Fibroblast of villous mesenchyme (primary cell): ENCODE results near the gene METTL6. TPM values are rescaled to one million over a fixed set of nuclear protein-coding genes. Genes with fewer than 3 reads are reported as not detected.
"Not testable (repeated sequence)": the region's sequence is repeated elsewhere in the genome, so short reads cannot be mapped to it uniquely, and the experiment has no call there.

ENCODE experiments used
- DNase-seq: peaks from one replicate; pipeline ENCODE4 v3.0.0-alpha.2; 2010; ENCODE audit warnings: low read depth
- H3K4me3 ChIP-seq: 2 replicates; pipeline ENCODE4 v1.5.1; 2011; ENCODE audit warnings: low read depth, mild to moderate bottlenecking, low read length
- CTCF ChIP-seq: IDR thresholded peaks from 2 replicates; pipeline ENCODE4 v1.5.1; 2012; ENCODE audit warnings: low read depth, mild to moderate bottlenecking, low read length; ENCODE audit not compliant: insufficient read depth
- total RNA-seq: library from RNA; depleted of rRNA; stranded (reverse); fragments of >200 nt; gene quantifications from 2 replicates; pipeline ENCODE4 v1.2.3, GENCODE V29; 2012

METTL6 gene
- total RNA-seq, 1 donor: 46.2 TPM

GRCh38 chr3:15467227-15468181, 40.2 kb upstream of the METTL6 start:
- no peak overlapping the region for H3K4me3 ChIP-seq
- no peak for DNase-seq
- TF ChIP-seq CTCF: no peak

- no peak overlapping the region for H3K4me3 ChIP-seq
- TF ChIP-seq CTCF: no peak
- DNase-seq: no peak
Observed at GRCh38 chr3:15465876-15466585, 38.7 kb upstream of the METTL6 start.

DNA sequence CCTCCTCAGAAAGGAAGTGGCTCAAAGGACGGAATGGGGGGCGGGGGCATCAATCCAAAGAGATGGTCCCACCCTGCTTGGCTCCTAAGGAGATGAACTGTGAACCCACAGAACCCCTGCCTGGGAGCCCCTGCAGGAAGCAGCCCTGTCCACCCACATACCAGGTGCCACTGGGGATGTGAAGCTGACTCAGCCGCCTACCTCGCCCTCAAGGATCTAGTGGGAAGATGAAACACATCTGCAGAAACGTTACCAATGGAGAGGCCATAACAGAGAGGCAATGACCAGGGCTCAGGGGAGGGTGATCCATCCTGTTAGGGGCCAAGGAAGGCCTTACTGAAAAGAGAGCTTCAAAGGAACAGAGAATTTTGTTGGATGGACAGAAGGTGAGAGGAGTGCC, 35.1 kb upstream of the METTL6 start:
- DNase-seq: no peak
- no peak overlapping the region for H3K4me3 ChIP-seq
- no peak for TF ChIP-seq CTCF

DNA sequence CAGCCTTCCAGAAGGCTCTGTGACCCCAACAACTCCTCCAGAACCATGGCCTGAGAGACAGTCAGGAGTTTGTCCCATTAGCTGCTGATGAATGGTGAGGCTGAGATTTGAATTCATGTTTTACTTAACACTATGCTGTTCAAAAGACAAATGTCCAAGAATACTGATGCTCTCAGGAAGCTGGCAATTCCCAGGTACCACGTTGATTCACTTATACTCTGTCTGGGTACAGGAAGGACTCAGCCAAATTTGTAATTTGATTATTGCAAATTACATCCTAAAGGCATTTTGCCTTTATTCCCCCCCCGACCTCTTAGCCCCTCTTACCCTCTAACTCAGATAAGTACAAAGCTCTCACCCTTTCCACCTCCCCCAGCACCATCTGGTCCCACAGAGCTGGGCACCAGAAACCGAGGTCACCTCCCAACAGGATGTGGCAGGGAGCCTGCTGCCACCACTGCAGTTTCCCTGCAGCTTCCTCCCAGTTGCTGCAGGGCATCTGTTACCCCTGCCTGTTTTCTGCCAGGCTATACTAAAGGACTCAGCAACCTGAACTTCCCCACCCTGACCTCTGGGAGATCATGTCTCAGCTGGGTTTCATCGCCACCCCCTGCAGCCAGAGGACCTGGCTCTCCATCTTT, 33.7 kb upstream of the METTL6 start:
- TF ChIP-seq CTCF: no peak
- DNase-seq: no peak
- H3K4me3 ChIP-seq: no peak overlapping the region

GRCh38 chr3:15458212-15458780, 31.0 kb upstream of the METTL6 start:
- no peak overlapping the region for H3K4me3 ChIP-seq
- no peak for DNase-seq
- no peak for TF ChIP-seq CTCF

DNA sequence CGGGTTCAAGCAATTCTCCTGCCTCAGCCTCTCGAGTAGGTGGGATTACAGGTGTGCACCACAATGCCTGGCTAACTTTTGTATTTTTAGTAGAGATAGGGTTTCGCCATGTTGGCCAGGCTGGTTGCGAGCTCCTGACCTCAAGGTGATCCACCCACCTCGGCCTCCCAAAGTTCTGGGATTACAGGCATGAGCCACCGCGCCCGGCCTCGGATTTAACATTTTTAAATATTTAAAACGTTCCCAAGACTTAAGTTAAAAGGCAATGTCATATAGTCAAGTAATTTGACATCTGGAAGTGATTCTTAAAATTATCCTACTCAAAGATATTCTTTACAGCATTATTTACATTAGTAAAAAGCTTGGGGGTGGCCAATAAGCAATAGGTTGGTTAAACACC, 29.6 kb upstream of the METTL6 start:
- not testable (repeated sequence) for H3K4me3 ChIP-seq, DNase-seq

GRCh38 chr3:15456321-15456720, 29.0 kb upstream of the METTL6 start:
- no peak for DNase-seq
- no peak for TF ChIP-seq CTCF

More at GRCh38 chr3:15456321-15456720, 29.0 kb upstream of the METTL6 start:
- H3K4me3 ChIP-seq: no peak overlapping the region
